Ureter (tissue), 1 donor: ENCODE results near the gene GPS1. TPM values are rescaled to one million over a fixed set of nuclear protein-coding genes. Genes with fewer than 3 reads are reported as not detected.
A peak's percentile ranks its signal among the peaks of the same experiment; 100 is the strongest.

Source experiments
- DNase-seq: peaks from one replicate; pipeline ENCODE4 v3.0.0-alpha.2; 2020; ENCODE audit warnings: low spot score
- total RNA-seq: library from RNA; stranded (reverse); gene quantifications from one replicate; pipeline ENCODE4 v1.2.4, GENCODE V29; 2023
- donor health status: DM: yes; HTN: yes; CAD: no.

The GPS1 gene
- total RNA-seq, 1 donor from 2014 or later = 91.2 TPM

GRCh38 chr17:82090549-82091263 lies 39.0 kb downstream of the GPS1 start:
- no peak for DNase-seq

- DNase-seq = no peak
Observed at GRCh38 chr17:82091264-82092066, 39.8 kb downstream of the GPS1 start.

DNA sequence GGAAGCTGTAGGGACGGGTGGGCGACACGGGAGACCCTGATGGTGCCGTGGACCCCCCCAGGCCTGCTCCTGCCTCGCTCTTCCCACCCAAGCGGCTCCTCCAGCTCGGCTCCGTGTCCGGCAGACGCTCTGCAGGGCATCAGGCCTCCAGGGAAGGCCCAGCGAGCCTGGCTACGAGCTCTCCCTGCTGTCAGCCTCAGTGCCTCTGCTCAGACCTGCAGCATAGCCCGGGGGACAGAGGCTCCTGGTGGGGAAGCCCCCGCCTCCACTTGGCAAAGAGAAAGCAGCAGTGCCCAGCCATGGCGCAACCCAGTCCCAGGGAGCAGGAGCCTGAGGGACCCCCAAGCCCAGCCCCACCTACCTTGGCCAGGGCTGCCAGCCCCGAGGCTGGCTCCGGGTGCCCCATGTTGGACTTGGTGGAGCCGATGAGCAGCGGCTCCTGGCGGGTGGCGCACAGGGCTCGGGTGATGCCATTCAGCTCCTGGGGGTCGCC lies 40.4 kb downstream of the GPS1 start:
- DNase-seq = no peak

DNA sequence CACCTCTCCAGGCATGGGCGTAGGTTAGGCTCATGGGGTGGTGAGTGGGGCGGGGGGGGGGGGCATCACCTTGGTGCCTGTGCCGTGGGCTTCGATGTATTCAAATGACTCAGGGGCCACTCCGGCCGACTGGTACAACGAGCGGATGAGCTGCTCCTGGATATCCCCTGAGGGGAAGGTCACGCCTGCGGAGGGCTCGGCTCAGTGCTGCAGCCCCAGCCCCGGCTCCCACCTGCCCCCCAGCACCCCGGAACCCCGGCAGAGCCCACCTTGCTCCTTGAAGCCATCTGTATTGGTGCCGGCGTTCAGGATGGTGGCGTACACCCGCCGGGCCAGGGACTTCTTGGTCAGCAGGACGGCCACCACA lies 40.9 kb downstream of the GPS1 start:
- DNase-seq = no peak

- DNase-seq = no peak
Observed at GRCh38 chr17:82092995-82093751, 41.5 kb downstream of the GPS1 start.

GRCh38 chr17:82094931-82095776 lies 43.5 kb downstream of the GPS1 start:
- DNase-seq = no peak

DNA sequence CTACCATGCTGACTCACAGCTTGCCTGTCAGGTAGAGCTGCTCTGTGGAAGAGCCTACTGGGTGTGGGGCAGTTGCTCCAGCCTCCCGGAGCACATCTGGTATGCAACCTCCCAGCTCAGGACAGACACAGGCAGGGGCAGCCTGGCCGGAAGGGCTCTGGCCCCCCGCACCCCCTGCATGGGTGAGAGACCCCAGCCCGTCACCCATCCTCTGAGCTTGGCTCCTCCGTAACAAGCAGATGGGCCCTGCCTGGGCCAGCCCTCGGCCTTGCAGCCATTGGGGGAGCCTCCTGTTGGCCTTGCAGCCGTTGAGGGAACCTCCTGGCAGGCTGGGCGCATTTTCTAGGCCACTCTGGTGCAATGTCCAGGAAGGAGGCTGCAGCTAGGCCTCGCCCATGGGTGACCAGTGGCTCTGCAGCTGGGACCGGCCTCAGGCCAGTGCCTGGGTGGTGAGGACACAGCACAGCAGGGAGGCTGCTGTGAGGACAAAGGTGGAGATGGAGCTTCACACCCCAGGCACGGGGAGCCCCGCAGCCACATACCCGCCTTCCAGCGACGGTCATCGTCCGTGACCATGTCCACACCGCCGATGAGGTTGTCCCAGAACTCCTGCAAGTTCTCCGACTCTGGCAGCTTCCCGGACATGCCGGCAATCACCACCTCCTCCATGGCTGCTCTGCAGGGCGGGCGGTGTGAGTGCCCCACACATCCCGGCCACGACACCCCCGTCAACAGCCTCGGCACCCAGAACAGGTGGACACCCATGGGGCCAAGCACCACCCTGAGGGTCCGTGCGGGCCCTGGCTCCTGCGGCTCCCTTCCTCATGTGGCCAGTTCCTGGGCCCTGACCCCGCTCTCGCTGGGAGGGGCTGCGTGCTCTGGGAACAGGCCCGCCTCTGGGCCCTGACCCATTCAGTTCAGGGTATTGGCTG lies 44.3 kb downstream of the GPS1 start:
- DNase-seq = no peak

GRCh38 chr17:82096709-82097183 lies 45.0 kb downstream of the GPS1 start:
- DNase-seq = no peak

DNA sequence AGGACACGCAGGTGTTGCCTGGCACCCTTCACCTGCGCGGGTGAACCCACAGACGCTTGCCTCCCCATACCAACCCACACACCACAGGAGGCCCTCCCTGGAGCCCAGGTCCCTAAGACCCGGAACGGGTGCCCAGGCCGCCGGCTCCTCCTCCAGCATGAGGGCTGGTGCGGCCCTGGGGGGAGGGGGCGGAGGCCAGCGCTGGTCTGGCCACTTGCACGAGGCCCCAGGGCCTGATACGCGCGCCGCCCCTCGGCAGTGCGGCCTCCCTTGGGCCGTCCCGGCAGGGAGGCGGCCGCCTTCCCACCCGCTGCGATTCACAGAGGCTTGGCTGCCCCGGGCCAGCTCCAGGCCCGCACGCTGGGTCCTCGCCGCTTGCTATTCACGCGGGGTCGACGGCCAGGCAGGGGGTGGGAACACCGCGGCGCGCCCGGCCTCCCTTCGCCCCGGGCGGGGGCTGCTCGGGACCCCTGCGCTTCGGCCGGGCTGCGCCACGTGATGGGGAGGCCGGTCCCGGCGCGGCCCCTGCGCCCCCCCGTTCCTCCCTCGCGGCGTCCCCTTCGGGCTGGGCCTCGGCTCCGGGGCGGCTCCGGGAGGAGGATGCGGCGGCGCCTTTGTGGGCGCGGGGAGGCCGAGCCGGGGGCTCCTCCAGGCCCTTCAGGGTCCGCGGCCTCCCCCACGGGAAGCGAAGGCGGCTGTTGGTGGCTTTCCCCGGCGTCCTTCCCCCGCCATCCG lies 45.7 kb downstream of the GPS1 start:
- DNase-seq = no peak

GRCh38 chr17:82097919-82098168 lies 46.1 kb downstream of the GPS1 start:
- DNase-seq = no peak

- DNase-seq = peak; percentile 95
Observed at GRCh38 chr17:82098169-82098938, 46.7 kb downstream of the GPS1 start, which contains the start of gene FASN. TSS of gene FASN (minus strand) at chr17:82098236. CDS start at chr17:82096445, 1,791 bp downstream.

DNA sequence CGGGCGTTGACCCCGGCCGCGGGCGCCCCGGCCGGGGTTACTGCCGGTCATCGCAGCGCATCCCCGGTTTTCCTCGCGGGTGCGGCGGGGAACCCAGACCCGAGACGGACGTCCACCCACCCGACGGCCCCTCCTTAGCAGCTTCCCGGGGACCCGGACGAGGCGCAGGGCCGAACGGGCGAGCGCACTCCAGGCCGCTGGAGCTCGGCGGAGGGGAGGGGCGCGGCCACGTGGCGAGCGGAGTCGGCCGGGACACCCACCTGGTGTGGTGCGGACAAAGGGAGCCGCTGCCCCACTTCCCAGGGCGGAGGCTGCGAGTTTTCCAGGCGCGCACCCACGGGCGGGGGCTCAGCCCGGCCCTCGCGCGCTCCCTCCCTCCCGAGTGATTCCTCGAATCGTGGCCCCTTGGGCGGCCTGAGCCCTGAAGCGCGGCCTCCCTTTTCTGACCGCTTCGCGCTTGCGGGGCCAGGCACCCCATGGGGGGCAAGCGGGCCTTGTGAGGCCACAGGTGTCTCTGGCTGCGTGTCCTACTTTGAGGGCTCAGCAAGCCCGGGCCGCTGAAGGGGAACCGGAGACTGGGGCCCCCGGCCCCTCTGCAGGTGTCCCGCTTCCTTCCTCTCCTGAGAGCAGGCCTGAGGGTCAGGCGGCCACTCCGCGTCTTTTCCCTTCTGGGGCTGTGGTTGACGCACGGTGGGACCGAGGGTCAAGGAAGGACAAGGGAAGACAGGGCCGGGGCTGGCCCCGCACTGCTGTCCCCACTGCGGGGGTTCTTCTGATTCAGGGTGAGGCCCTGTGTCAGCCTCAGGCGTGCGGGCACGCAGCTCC lies 47.5 kb downstream of the GPS1 start:
- no peak for DNase-seq

GRCh38 chr17:82100502-82101298 lies 49.0 kb downstream of the GPS1 start:
- DNase-seq = no peak

DNA sequence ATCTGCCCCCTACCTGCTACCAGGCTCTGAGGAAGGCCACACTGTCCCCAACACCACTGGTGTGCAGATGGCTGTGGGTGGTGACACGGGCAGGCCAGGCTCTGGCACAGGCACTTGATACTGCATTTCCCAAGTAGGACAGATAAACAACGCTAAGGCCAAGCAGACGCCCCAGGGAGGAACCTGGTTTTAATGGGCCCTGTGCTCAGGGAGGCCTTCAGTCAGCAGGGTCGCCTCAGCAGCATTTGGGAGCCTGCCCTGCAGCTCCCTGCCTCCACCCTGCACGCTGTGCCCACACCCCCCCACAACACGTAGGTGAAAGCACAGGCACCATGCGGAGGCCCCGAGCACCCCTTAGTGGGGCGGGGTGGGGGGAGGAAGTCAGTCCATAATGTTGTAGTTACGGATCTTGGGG lies 49.6 kb downstream of the GPS1 start:
- DNase-seq = no peak

- DNase-seq = no peak
Observed at GRCh38 chr17:82101767-82102679, 50.3 kb downstream of the GPS1 start.
